Gastroesophageal sphincter (tissue), 4 donors: ENCODE results near the gene PLCB1. TPM values are rescaled to one million over a fixed set of nuclear protein-coding genes. Genes with fewer than 3 reads are reported as not detected.

Experiments used
- ATAC-seq: fragments of 150-250 bp; one replicate; pipeline ENCODE4 v1.9.1; 2016; ENCODE audit warnings: mild to moderate bottlenecking, moderate library complexity
- H3K27ac ChIP-seq, 4 donors: fragments of 200-600 bp; sonication (generic) in 3 of 4; 1 replicate in 3 of 4; 2 replicates in 1 of 4; pipeline ENCODE4 v1.5.1; 2016 to 2019
- H3K27me3 ChIP-seq: fragments of 200-600 bp; sonication (generic); one replicate; pipeline ENCODE4 v1.5.1; 2019
- H3K36me3 ChIP-seq, 2 donors: fragments of 200-600 bp; sonication (generic); one replicate each; pipeline ENCODE4 v1.5.1; 2019; ENCODE audit warnings: control low read depth in 1 of 2
- H3K4me1 ChIP-seq, 3 donors: fragments of 200-600 bp; sonication (generic); 1 replicate in 2 of 3; 2 replicates in 1 of 3; pipeline ENCODE4 v1.5.1; 2016 to 2019; ENCODE audit warnings: control low read depth in 2 of 3
- H3K4me3 ChIP-seq, 2 donors: fragments of 200-600 bp; sonication (generic); one replicate each; pipeline ENCODE4 v1.5.1; 2019; ENCODE audit warnings: mild to moderate bottlenecking in 1 of 2, moderate library complexity in 1 of 2
- H3K9me3 ChIP-seq, 3 donors: fragments of 200-600 bp; sonication (generic); one replicate each; pipeline ENCODE4 v1.5.1; 2017 to 2019; ENCODE audit warnings: control low read depth in 2 of 3
- EP300 ChIP-seq: sonication (generic); formaldehyde crosslinking; IDR thresholded peaks from one replicate; pipeline ENCODE4 v1.6.1; 2017; ENCODE audit warnings: antibody characterized with exemption, mild to moderate bottlenecking
- POLR2A ChIP-seq, 2 donors: fragments of 450-650 bp; IDR thresholded peaks; one replicate each; pipeline ENCODE4 v1.6.1; 2017; ENCODE audit warnings: antibody characterized with exemption in 2 of 2, mild to moderate bottlenecking in 2 of 2, moderate library complexity in 1 of 2
- POLR2AphosphoS5 ChIP-seq: sonication (generic); formaldehyde crosslinking; IDR thresholded peaks from one replicate; pipeline ENCODE4 v1.6.1; 2017; ENCODE audit warnings: antibody characterized with exemption
- WGBS, 2 donors: methylation state at CpG; one replicate each; pipeline ENCODE4 v1.1.5; 2018; ENCODE audit warnings: low coverage in 1 of 2; 5-methylcytosine and 5-hydroxymethylcytosine counted together
- total RNA-seq, 4 donors: library from RNA; depleted of rRNA; stranded (reverse); fragments of >200 nt; gene quantifications; one replicate each; pipeline ENCODE4 v1.1.0, GENCODE V29; 2016
- TF ChIP-seq, protein P1 (sequence below), 4 experiments: fragments of 200-600 bp in 2 of 4; fragments of 450-650 bp in 2 of 4; sonication (generic) in 1 of 4; IDR thresholded peaks; one replicate each; pipeline ENCODE4 v1.5.1; 2017 to 2019; ENCODE audit warnings: antibody characterized with exemption in 4 of 4, mild to moderate bottlenecking in 2 of 4, moderate library complexity in 2 of 4

The PLCB1 gene
- total RNA-seq, 4 donors from 2014 or later, result 60.8 to 104 (median 69.0) TPM

DNA sequence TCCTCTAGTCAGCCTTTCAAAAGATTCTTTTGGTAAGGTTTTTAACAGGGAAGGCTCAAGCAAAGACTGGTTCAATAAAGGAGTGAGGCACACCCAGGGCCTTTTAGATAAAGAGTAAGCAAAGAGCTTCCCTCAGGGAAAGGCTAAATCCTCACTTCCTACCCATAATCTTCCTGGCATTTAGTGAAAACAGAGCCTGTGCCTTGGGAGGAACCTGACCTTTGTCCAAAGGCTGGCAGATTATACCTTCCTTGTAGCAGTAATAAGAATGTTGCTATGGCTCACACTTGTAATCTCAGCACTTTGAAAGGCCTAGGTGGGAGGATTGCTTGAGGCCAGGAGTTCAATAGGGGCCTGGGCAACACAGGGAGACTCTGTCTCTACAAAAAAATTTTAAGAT lies 656.8 kb downstream of the PLCB1 start:
- no peak for ATAC-seq
- peaks cover 0 to 3% (median 0%) of the 10 kb centered on the region in 3 donors for H3K4me1 ChIP-seq
- H3K4me3 ChIP-seq, result no peak overlapping the region
- no peak for TF ChIP-seq POLR2A (IDR thresholded peaks at IDR 0.05)
- no peak for TF ChIP-seq POLR2AphosphoS5
- TF ChIP-seq, protein P1, sequence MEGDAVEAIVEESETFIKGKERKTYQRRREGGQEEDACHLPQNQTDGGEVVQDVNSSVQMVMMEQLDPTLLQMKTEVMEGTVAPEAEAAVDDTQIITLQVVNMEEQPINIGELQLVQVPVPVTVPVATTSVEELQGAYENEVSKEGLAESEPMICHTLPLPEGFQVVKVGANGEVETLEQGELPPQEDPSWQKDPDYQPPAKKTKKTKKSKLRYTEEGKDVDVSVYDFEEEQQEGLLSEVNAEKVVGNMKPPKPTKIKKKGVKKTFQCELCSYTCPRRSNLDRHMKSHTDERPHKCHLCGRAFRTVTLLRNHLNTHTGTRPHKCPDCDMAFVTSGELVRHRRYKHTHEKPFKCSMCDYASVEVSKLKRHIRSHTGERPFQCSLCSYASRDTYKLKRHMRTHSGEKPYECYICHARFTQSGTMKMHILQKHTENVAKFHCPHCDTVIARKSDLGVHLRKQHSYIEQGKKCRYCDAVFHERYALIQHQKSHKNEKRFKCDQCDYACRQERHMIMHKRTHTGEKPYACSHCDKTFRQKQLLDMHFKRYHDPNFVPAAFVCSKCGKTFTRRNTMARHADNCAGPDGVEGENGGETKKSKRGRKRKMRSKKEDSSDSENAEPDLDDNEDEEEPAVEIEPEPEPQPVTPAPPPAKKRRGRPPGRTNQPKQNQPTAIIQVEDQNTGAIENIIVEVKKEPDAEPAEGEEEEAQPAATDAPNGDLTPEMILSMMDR (IDR thresholded peaks at IDR 0.05), result no peak
- no peak for TF ChIP-seq EP300
- H3K27ac ChIP-seq, result no peak overlapping the region
- peaks cover 0 to 42% of the 10 kb centered on the region in 2 donors for H3K36me3 ChIP-seq
- no peaks in the 10 kb centered on the region for H3K27me3 ChIP-seq
- H3K9me3 ChIP-seq, result no peaks in the 10 kb centered on the region

DNA sequence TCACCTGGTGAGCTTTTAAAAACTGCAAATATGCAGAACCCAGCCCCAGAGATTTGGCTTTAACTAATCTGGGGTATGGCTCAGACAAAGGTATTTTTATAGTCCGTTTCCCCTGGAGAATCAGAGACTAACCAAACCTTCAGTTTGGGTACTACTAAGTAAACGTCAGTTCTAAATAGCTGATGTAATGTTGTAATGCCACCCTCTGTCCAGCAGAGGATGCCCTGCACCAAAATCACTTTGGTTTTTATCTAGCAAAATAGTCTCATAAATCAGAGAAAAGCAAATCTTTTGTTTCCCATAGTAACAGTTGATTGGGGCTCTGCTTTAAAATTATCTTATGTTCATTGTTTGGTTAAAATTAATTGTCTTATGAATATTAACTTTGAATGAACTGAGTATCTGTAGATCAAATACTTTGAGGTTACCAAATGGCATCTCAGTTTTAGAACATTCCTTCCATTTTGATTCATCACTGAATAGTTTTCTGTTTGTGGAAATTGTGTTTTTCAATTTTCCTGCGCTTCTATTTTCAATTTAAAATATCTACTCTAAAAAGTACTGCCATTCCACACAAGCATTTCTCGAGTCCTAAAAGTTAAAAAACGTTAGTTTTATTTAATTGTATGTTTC lies 658.5 kb downstream of the PLCB1 start:
- peaks cover 0 to 12% (median 0%) of the 10 kb centered on the region in 3 donors for H3K4me1 ChIP-seq
- TF ChIP-seq, protein P1 (IDR thresholded peaks at IDR 0.05), result peak; percentile 93 to 99 (median 98)
- TF ChIP-seq POLR2AphosphoS5 (no peak), POLR2A (IDR thresholded peaks at IDR 0.05) (no peak), EP300 (no peak)
- WGBS, 2 donors, result 46 to 61% methylated on average over 5 of the region's 5 CpGs
- no peaks in the 10 kb centered on the region for H3K9me3 ChIP-seq
- no peak overlapping the region for H3K4me3 ChIP-seq
- H3K27ac ChIP-seq, result no peak overlapping the region
- H3K36me3 ChIP-seq, result peaks cover 0 to 42% of the 10 kb centered on the region in 2 donors
- no peaks in the 10 kb centered on the region for H3K27me3 ChIP-seq
- ATAC-seq, result peak; percentile 36

GRCh38 chr20:8795404-8795803 lies 663.3 kb downstream of the PLCB1 start:
- Histone ChIP-seq H3K27me3 (no peaks in the 10 kb centered on the region), H3K4me1 (peaks cover 0 to 24% (median 2%) of the 10 kb centered on the region in 3 donors), H3K27ac (no peak overlapping the region), H3K9me3 (no peaks in the 10 kb centered on the region), H3K36me3 (peaks cover 0 to 13% of the 10 kb centered on the region in 2 donors), H3K4me3 (no peak overlapping the region)
- TF ChIP-seq POLR2AphosphoS5, result no peak
- TF ChIP-seq POLR2A (IDR thresholded peaks at IDR 0.05), result no peak
- TF ChIP-seq, protein P1 (IDR thresholded peaks at IDR 0.05), result no peak
- no peak for TF ChIP-seq EP300
- 36 to 53% methylated on average over 3 of the region's 6 CpGs for WGBS, 2 donors
- no peak for ATAC-seq

DNA sequence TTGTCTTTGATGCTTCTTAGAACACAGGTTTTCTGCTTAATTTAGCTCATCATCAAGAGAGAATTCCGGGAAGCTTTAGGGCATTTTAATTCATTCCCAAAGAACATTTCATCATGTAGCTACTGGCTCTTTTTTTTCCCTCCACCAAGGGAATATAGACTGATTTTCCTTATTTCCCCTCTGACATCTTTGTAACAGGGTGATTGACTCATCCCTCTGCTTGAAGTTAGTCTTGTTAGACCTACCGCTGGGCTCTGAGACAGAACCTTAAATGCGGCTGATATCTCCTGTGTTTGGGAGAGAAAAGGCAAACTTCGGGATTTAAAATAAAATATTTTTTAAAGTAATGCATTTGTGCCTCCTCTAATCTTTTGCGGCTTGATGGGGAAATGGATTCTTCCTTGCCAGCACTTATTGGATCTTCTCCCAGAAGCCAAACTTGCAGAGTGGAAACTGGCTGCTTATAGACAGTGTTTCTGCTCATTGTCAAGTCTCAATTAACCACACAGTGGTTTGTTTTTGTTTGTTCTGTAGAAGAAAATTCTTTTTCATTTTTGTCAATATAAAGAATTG lies 664.1 kb downstream of the PLCB1 start:
- H3K27ac ChIP-seq, result peak overlapping the region in 1 of 4 donors; percentile 23

More for the DNA sequence above, 664.1 kb downstream of the PLCB1 start:
- Histone ChIP-seq H3K27me3 (no peaks in the 10 kb centered on the region), H3K9me3 (no peaks in the 10 kb centered on the region), H3K4me1 (peaks cover 0 to 24% (median 2%) of the 10 kb centered on the region in 3 donors), H3K36me3 (peaks cover 0 to 13% of the 10 kb centered on the region in 2 donors), H3K4me3 (no peak overlapping the region)
- ATAC-seq, result no peak
- 19 to 28% methylated on average over 4 to 5 of the region's 5 CpGs for WGBS, 2 donors
- no peak for TF ChIP-seq POLR2A (IDR thresholded peaks at IDR 0.05)
- TF ChIP-seq POLR2AphosphoS5, result no peak
- TF ChIP-seq EP300, result no peak
- TF ChIP-seq, protein P1 (IDR thresholded peaks at IDR 0.05), result no peak
